PFSK-1 (cell line): ENCODE results near the gene TMEM89. TPM values are rescaled to one million over a fixed set of nuclear protein-coding genes. Genes with fewer than 3 reads are reported as not detected.

Source experiments
- FOXP2 ChIP-seq: optimal IDR thresholded peaks from 2 replicates; pipeline ENCODE3; 2011; ENCODE audit warnings: borderline replicate concordance, control low read depth, inconsistent platforms; ENCODE audit not compliant: insufficient read depth; ENCODE audit errors: extremely low read length, extremely low read depth
- POLR2AphosphoS5 ChIP-seq: IDR thresholded peaks from 2 replicates; pipeline ENCODE4 v1.6.1; 2012; ENCODE audit warnings: low read depth, mild to moderate bottlenecking, control low read depth, low read length, moderate library complexity
- SIN3A ChIP-seq: IDR thresholded peaks from 2 replicates; pipeline ENCODE4 v1.6.1; 2012; ENCODE audit warnings: mild to moderate bottlenecking, low read length, moderate library complexity, borderline replicate concordance; ENCODE audit not compliant: insufficient read depth
- TAF1 ChIP-seq: IDR thresholded peaks from 2 replicates; pipeline ENCODE4 v1.6.1; 2012; ENCODE audit warnings: low read length, control low read depth, borderline replicate concordance; ENCODE audit not compliant: insufficient read depth
- polyA plus RNA-seq: library from polyadenylated mRNA; unstranded; fragments of >200 nt; gene quantifications from one replicate; pipeline ENCODE4 v1.2.1, GENCODE V29; 2012; ENCODE audit warnings: low read depth, missing spikeins; ENCODE audit not compliant: insufficient read length
- TF ChIP-seq, protein P1 (sequence below), 2 experiments: IDR thresholded peaks; 2 replicates each; pipeline versions ENCODE4 v1.6.1 to v1.8.0; 2011 to 2012; ENCODE audit warnings: low read depth in 2 of 2, low read length in 2 of 2, control low read depth in 1 of 2, inconsistent platforms in 1 of 2, mild to moderate bottlenecking in 1 of 2, moderate library complexity in 1 of 2; ENCODE audit not compliant: insufficient read depth in 1 of 2

TMEM89 gene, protein sequence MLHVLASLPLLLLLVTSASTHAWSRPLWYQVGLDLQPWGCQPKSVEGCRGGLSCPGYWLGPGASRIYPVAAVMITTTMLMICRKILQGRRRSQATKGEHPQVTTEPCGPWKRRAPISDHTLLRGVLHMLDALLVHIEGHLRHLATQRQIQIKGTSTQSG
- polyA plus RNA-seq: not detected

DNA sequence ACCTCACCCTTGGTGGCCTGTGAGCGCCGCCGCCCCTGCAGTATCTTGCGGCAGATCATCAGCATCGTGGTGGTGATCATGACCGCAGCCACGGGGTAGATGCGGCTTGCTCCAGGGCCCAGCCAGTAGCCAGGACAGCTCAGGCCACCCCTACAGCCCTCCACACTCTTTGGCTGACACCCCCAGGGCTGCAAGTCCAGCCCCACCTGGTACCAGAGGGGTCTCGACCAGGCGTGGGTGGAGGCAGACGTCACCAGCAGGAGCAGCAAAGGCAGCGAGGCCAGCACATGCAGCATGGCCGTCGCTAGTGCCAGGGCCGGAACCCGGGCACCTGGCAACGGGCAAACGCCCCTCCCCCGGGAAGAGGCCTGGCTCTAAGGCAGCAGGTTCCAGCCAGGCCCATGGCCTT, at the start of gene TMEM89:
Gene TMEM89 (minus strand): TSS at position 309 of the 409 bp plus-strand sequence. CDS start 13 bp downstream, at position 296.
- TF ChIP-seq POLR2AphosphoS5: no peak
- TF ChIP-seq, protein P1, sequence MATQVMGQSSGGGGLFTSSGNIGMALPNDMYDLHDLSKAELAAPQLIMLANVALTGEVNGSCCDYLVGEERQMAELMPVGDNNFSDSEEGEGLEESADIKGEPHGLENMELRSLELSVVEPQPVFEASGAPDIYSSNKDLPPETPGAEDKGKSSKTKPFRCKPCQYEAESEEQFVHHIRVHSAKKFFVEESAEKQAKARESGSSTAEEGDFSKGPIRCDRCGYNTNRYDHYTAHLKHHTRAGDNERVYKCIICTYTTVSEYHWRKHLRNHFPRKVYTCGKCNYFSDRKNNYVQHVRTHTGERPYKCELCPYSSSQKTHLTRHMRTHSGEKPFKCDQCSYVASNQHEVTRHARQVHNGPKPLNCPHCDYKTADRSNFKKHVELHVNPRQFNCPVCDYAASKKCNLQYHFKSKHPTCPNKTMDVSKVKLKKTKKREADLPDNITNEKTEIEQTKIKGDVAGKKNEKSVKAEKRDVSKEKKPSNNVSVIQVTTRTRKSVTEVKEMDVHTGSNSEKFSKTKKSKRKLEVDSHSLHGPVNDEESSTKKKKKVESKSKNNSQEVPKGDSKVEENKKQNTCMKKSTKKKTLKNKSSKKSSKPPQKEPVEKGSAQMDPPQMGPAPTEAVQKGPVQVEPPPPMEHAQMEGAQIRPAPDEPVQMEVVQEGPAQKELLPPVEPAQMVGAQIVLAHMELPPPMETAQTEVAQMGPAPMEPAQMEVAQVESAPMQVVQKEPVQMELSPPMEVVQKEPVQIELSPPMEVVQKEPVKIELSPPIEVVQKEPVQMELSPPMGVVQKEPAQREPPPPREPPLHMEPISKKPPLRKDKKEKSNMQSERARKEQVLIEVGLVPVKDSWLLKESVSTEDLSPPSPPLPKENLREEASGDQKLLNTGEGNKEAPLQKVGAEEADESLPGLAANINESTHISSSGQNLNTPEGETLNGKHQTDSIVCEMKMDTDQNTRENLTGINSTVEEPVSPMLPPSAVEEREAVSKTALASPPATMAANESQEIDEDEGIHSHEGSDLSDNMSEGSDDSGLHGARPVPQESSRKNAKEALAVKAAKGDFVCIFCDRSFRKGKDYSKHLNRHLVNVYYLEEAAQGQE (IDR thresholded peaks at IDR 0.05; ENCODE audit: insufficient read depth in 1 of 2, low read depth in 2 of 2, low read length in 2 of 2): no peak
- no peak for TF ChIP-seq TAF1
- TF ChIP-seq FOXP2: no peak
- no peak for TF ChIP-seq SIN3A

DNA sequence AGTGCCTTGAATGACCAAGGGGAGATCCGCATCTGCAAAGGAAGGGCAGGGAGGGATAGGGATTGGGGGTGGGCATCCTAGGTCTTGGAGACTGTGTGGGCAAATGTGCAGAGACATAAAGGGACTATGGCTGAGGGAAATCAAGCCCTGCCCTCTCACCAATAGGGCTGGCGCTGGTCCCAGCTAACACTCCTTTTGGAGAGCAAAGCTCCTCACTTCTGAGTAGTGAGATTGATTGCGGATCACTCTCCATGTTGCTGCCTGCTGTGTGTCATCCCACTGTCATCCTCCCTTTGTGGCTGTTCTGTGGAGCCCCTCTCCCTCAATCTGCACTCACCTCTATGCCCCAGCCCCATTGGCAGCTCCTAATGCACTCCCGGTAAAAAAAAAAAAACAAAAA, 43.4 kb upstream of the TMEM89 start:
- TF ChIP-seq SIN3A: no peak
- no peak for TF ChIP-seq TAF1
- TF ChIP-seq POLR2AphosphoS5: no peak
- TF ChIP-seq, protein P1 (IDR thresholded peaks at IDR 0.05; ENCODE audit: insufficient read depth in 1 of 2, low read depth in 2 of 2, low read length in 2 of 2): no peak
- no peak for TF ChIP-seq FOXP2

DNA sequence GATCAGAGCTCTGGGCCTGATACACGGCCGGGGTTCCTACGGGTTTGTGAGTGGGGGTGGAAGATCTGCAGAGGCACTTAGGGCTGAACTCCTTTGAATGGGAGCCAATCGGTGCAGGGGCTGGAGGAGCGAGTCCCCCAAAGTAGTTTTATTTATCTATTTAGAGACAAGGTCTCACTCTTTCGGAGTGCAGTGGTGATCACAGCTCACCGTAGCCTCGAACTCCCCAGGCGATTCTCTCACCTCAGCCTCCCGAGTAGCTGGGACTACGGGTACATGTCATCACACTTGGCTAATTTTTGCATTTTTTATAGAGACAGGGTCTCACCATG, 42.7 kb upstream of the TMEM89 start:
- TF ChIP-seq FOXP2: no peak
- TF ChIP-seq, protein P1 (IDR thresholded peaks at IDR 0.05; ENCODE audit: insufficient read depth in 1 of 2, low read depth in 2 of 2, low read length in 2 of 2): no peak
- TF ChIP-seq TAF1: no peak
- no peak for TF ChIP-seq SIN3A
- no peak for TF ChIP-seq POLR2AphosphoS5

DNA sequence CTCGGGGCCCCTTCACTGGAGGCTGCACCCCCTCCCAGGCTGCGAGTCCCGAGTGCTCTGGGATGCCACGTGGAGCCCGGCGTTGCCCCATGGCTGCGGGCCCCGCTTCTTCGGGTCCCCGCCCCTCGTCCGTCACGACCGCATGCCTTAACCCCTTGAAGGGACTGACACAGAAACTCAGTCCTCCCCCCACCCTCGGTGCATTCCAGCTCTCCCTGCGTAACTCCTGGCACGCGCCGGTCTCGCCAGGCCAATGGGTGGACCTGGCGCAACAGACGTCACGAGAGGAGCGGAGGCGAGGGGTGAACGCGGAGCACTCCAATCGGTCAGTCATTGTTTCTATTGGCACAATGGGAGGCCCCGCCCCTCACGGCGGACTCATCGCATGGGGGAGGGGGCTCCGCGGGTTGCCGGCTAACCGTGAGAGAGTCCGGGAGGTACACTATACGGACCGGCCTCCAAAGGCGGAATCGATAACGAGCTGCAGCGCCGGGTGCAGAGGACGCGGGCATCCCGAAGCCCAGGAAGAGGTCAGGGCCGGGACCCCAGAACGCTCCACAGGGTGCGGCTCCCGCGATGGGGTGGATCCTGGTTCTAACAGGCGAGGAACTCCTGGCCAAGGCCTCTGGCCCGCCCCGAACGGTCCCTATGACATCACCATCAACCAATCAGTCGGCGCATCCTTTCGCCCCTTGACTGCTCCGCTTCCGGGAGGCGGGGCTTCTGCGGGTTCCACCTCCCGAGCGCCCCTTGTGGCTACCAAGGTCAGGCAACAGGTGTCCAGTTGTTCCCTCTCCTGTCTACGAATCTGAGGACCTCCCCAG, 42.1 kb upstream of the TMEM89 start:
- TF ChIP-seq, protein P1 (IDR thresholded peaks at IDR 0.05; ENCODE audit: insufficient read depth in 1 of 2, low read depth in 2 of 2, low read length in 2 of 2): peak in 1 of 2 experiments; percentile 17; a peak in 1 of 4 replicates
- TF ChIP-seq TAF1: no peak; the same call in 1 of the 2 replicates
- TF ChIP-seq POLR2AphosphoS5: peak; percentile 68
- TF ChIP-seq SIN3A: no peak
- TF ChIP-seq FOXP2: no peak
